ENCODE measurements around the gene CMC1.
A peak's percentile ranks its signal among the peaks of the same experiment; 100 is the strongest.
"Not testable (repeated sequence)": the region's sequence is repeated elsewhere in the genome, so short reads cannot be mapped to it uniquely, and the experiment has no call there.

The CMC1 gene

DNA sequence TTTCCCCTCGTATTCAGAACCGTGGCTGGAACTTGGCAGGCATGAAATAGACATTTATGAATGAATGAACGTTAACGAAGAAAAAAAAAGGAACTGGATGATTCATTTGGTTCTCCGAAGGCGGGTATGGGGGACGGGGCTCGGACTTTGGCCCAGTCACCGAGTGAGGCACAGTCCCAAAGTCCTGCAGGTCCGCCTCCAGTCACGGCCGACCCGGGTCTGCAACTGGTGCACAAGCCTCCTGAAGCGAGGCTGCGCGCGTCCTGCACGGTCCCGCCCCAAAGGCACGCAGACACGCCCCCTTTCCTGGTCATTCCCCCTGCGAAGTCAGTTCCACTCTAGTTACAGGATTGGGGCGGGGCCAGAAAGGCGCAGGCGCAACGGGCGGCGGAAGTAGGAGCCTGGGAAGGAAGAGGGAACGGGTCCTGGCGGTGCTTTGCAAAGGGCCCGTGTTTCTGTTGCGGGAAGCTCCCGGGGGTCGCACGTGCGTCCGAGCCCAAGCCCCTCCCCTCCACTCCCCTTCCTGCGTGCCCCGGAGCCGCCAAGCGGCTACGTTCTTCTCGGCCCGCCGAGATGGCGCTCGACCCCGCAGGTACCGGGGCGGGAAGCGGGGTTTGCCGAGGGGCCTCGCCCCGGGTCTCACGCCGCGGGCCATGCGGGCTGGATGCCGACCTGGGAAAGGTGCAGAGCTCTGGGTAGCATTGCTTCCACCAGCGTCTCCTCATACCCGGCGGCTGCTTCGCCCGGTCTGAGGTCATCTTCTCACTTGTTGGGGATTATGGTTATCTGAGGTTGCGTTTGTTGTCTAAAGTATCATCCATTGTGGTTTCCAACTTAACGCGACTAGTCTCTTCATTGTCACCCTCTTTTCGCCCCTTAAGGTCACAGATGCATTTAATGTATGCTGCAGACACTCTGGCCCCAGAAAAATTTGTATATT lies at the start of gene CMC1:
Gene CMC1 (plus strand): TSS at position 399 of the 940 bp plus-strand sequence. CDS start 175 bp downstream, at position 574.
- DNase-seq = peak; percentile 65

GRCh38 chr3:28198161-28198560 lies 43.3 kb upstream of the CMC1 start:
- DNase-seq = no peak

DNA sequence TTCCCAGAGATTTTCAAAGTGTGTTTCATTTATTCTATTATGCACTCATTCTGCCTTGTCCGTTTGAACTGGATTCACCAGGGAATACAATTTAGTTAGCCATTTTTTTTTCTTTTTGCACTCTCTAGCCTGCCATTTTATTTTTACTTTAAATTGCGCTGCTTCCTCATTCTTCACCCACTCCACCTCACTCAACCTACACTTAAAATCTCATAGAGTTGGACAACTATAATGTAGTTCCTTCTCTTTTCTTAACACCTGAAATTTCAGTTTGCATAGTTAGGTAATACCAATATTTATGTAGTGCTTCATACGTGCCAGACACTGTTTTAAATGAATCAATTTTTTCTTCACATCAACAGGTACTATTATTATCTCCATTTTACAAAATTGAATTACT lies 42.4 kb upstream of the CMC1 start:
- DNase-seq = no peak

DNA sequence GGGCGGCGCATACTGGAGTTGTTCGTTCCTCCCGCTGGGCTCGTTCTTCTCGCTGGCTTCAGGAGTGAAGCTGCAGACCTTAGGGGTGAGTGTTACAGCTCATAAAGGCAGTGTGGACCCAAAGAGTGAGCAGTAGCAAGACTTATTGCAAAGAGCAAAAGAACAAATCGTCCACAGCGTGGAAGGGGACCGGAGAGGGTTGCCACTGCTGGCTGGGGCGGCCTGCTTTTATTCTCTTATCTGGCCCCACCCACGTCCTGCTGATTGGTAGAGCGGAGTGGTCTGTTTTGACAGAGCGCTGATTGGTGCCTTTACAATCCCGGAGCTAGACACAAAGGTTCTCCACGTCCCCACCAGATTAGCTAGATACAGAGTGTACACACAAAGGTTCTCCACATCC lies 41.8 kb upstream of the CMC1 start:
- not testable (repeated sequence) for DNase-seq

DNA sequence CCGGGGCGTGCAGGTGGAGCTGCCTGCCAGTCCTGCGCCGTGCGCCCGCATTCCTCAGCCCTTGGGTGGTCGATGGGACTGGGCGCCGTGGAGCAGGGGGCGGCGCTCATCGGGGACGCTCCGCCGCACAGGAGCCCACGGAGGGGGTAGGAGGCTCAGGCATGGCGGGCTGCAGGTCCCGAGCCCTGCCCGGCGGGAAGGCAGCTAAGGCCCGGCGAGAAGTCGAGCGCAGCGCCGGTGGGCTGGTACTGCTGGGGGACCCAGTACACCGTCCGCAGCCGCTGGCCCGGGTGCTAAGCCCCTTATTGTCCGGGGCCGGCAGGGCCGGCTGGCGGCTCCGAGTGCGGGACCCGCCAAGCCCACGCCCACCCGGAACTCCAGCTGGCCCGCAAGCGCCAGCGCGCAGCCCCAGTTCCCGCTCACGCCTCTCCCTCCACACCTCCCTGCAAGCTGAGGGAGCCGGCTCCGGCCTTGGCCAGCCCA lies 41.0 kb upstream of the CMC1 start:
- not testable (repeated sequence) for DNase-seq

DNA sequence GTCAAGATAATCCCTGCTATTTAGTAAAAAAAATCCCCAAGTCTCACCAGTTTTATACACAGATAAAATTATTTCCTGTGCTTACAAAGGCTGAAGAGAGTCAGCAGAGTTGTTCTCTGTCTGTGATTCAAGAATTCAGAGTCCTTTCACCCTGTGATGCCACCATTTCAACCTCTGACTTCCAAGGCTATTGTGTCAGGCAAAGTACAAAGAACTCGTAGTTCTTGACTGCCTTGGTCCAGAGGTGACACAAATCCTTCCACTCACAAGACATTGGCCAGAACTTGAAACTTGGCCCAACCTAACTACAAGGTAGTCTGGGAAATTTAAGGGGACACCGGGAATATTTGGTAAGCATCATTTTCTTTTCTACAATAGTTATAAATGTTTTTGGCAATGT lies 34.9 kb upstream of the CMC1 start:
- no peak for DNase-seq

DNA sequence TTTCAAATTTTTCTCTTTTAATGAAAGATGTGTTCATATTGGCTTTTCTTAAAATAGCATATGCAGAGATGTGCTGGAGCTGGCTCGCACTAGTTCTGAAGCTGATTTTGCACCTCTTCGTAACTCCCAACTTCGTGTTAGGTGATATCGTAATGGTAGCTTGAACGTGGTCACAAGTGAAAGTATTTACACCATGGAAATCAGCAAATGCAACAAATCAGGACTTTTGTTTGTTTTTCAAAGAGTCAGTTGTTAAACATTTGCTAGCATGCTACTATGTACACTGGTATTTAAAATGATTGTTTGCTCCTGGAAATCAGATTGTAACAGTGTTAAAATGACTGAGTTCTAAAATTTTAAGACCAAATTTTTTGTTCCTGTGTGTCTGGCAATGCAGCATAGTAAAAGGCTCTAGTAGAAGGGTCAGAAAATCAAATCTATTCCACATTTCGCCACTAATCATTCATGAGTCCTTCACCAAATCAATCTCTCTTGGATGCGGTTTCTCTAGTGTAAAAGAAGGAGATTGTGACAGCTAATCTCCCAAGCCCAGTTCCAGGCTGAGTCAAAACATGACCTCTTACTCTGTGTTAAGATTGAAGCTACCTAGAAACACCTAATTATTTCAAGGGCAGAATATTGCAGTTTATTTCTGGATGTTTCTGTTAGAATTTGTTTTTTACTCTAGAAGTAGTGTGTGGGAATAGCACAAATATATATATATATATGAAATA lies 34.3 kb upstream of the CMC1 start:
- DNase-seq = no peak

DNA sequence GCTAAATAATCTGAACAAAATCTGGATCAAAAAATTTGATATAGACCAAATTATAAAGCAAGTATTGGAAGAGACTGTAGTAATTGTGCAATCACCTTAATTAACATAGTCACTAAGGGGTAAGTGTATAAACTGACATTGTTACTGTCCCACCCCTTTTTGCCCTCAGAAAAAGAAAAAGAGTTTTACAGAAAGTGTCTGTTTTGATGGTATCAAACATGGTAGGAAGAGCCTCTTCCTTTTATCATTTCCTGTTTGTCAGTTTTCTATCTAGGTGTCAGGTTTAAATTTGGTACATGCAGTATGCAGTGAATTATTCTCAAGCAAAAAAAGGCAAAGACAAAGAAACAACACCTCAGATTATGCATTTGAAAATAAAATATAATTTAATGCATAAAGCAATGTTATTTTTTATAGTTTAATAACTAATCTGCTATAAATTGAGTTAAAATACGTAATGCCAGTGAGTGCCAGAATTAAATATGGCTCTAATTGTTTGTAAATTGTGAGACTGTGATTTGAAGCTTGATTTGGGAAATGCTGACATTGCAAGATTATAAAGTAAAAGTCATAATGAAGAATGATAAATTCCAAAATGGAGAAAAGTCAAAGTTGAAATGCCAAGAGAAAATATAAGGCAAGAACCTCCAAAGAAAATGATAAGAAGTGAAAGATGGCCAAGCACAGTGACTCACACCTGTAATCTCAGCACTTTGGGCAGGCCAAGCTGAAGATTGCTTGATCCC lies 30.3 kb upstream of the CMC1 start:
- no peak for DNase-seq

GRCh38 chr3:28212681-28213080 lies 28.7 kb upstream of the CMC1 start:
- DNase-seq = no peak

GRCh38 chr3:28215407-28215806 lies 26.0 kb upstream of the CMC1 start:
- DNase-seq = no peak

DNA sequence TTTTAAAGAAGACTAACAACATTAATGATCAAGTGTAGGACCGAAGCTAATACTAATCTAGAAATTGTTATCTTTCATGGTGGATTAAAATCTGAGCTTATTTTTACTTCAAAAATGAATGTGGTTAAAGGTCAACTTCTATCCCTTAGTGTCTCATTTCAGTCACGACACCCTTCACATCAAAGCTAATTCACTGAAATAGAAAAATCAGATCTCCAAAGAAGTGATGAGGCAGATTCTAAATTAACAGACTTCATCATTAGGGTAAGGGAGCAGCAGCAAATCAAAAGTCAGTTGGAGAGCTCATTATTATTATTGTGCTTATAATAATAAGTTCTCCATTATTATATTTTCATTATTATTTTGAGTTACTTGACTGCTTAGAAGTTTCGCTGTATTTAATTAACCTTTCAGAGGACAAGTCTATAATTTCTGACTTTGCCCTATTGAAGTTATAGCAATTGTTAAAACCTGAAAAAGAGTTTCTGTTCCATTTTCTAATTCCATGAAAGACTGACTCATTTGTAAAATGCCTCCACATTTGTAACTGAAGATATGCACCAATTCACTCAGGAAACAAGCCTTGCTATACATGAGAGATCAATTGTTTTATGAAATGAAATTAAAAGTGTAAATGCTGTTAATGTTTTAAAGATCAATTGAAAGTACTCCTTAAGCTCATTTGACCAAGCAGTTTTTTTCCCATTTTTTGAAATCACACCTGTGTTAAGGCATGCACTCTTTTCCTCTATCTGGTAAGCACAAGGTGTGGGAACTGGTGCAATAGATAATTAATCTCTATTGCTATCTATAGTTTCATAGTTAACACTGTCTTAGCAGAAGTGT lies 23.1 kb upstream of the CMC1 start:
- no peak for DNase-seq

- DNase-seq = no peak
Observed at GRCh38 chr3:28218917-28219198, 22.6 kb upstream of the CMC1 start.

DNA sequence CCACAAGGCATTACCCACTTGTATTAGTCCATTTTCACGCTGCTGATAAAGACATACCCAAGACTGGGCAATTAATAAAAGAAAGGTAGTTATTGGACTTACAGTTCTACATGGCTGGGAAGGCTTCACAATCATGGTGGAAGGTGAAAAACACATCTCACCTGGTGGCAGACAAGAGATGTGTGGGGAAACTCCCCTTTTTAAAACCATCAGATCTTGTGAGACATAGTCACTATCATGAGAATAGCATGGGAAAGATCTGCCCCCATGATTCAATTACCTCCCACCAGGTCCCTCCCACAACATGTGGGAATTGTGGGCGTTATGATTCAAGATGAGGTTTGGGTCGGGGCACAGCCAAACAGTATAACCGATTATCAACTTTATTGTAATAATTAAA lies 17.0 kb upstream of the CMC1 start:
- no peak for DNase-seq

- no peak for DNase-seq
Observed at GRCh38 chr3:28226020-28226419, 15.4 kb upstream of the CMC1 start.

- DNase-seq = no peak
Observed at GRCh38 chr3:28228623-28229022, 12.8 kb upstream of the CMC1 start.

DNA sequence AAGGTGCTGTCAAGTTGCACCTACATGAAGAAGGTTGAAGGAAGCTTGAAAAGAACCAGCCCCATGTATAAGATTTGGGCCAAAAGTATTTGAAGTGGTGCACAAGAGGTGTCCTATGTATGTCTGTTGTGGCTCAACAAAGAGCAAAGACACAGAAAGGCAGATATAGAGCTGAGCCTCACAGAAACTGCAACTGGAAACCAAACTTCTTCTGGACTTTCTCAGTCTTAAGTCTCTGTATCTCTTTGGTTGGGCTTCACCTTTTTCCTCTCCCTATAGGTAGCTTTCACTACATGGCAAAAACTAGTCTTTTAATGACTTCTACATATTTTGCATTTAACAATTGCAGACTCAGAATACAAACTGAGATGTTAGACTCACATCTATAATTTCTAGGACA lies 8.8 kb upstream of the CMC1 start:
- no peak for DNase-seq

GRCh38 chr3:28234454-28234853 lies 7.0 kb upstream of the CMC1 start:
- no peak for DNase-seq

- DNase-seq = no peak
Observed at GRCh38 chr3:28239108-28239507, 2.3 kb upstream of the CMC1 start.

DNA sequence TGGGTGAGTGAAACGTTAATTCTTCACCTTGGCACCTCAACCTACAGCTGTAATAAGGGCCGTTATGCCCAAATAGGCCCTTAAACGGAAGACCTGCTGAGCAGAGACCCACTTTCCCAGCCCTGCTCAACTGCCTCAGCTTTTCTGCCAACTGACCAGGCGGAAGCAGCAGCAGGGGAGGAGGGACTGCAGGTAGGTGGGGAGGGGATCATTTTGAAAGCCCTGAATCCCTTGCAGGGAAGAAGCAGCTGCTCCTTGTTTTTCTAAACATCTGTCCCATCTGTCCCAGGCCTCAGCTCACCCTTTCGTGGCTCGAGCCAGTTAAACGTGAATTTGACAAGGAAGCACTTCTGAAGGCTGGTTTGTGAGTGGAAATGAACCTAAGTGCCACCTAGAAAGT lies 978 bp upstream of the CMC1 start:
- DNase-seq = no peak

DNA sequence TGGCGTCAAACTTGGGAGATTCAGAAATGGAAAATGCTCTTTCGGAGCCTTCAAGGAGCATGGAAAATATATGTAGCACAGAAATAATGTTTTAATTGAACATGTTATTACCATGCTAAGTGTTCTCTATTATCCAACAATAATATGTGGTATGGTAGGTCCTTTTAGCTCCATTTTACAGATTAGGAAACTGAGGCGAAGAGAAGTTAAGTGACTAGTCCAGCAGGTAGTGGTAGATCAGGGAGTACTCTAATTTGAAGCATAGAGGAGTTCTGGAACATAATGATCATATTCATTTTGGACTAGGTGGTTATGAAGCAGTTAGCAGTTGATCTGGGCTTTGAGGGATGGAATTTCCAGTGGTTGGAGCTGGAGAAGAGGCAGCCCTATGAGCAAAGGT lies 1.1 kb downstream of the CMC1 start:
- no peak for DNase-seq

- DNase-seq = no peak
Observed at GRCh38 chr3:28243424-28244106, 2.1 kb downstream of the CMC1 start.

- DNase-seq = no peak
Observed at GRCh38 chr3:28244491-28244890, 3.1 kb downstream of the CMC1 start.
